HuH-7.5 (cell line): Measurements from ENCODE around the gene AMTN.

ENCODE experiments used
- DNase-seq: peaks from one replicate; pipeline ENCODE4 v3.0.0; 2011; ENCODE audit warnings: low spot score

AMTN gene

DNA sequence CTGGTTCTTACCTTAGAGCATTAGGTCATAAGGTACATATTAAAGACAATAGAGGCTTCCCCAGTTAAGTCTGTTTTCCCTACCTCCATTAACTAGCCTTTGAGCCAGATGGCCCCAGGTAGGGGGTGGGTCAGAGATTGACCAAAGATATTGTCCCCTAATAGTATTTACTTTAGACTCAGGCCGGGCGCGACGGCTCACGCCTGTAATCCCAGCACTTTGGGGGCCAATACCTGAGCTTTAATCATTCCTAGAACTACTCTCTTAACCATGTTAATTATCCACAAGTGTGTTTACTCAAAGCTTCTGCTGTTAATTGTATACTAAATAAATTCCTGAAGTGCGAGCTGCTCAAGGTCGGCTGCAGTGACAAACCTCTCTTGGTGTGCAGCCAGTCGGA lies 45.7 kb downstream of the AMTN start:
- DNase-seq: no peak

- DNase-seq: no peak
Observed at GRCh38 chr4:70570796-70571195, 52.4 kb downstream of the AMTN start.

GRCh38 chr4:70571772-70572171 lies 53.4 kb downstream of the AMTN start:
- DNase-seq: no peak

DNA sequence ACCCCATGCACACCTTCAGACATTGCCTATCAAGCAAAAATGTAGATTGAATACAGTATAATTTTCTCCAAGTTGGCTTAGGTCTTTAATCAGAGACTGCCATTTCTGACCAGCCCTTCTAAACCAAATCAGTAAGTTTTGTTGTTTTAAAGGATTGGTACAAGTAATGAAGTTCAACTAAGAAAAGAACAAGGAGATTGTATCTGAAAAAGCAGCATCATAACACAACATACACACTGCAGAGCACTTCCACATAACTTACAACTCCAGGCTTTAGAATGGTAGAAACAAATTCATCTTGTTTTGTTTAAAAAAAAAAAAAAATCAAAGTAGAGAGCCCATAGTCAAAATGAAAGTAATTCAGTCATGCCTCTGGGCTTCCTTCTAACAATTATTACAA lies 57.6 kb downstream of the AMTN start:
- no peak for DNase-seq

DNA sequence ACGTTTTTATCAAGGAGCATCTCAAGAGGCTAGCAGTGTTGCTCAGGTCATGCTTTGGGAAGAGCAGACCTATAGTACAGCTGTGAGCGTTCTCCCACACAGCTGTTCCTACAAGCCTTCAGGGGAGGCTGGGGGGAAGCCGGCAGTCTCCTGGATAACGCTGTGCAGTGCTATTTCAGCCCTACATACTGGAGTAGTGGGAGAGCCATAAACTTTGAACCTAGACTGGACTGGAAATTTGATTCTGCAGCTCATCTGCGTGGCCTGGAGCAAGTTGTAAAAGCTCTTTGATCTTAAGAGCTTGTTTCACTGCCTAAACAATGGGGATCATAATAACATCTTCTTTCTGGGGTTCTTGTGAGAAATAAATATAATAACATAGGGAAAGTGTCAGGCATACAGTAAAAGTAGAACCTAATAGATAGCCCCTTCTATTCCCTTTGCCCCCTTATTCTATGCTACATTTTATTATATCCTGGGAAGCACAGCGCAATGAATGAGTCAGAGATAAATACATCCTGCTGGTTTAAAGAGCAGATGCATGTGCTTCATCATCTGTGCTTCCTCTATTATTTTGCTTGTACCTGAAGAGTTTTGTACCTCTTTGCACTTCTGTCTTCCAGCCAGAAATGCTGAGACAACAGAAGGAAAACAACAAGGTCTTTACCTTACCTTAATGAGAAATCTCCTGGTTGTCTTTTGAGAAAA lies 59.0 kb downstream of the AMTN start:
- no peak for DNase-seq

DNA sequence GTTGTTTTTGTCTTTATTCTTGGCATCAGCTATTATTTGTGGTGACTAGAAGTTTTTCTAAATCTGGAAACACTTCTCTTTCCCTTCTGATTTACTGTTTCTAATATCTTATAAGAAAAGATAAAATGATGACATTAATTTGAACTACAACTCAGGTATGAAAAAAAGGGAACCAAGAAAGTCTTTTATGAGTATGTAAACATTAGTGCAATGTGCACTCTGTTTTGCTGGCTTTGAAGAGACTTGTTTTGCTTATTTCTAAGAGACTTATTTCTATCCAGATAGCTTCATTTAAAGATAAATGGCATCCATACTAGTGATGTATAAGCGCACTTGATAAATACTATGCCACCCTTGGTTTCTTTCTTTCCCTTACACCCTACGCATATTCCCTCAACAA lies 63.6 kb downstream of the AMTN start:
- DNase-seq: no peak
